RWPE2 (cell line): ENCODE data around the gene STAM.

ENCODE experiments used
- ATAC-seq: fragments of 200-7000 bp; cut with Tn5 transposase; 3 replicates; pipeline ENCODE4 v1.9.1; 2021; ENCODE audit warnings: low read depth
- DNase-seq: peaks from one replicate; pipeline ENCODE4 v3.0.0-alpha.2; 2020; ENCODE audit warnings: low spot score
- H3K27ac ChIP-seq: fragments of 450-650 bp; 2 replicates; pipeline ENCODE4 v1.5.1; 2017; ENCODE audit warnings: mild to moderate bottlenecking; ENCODE audit not compliant: poor library complexity, severe bottlenecking
- H3K27me3 ChIP-seq: fragments of 250-450 bp; sonication (Bioruptor Pico); 2 replicates; pipeline ENCODE4 v1.5.1; 2021; ENCODE audit warnings: mild to moderate bottlenecking, moderate library complexity; ENCODE audit not compliant: insufficient read depth, poor library complexity, severe bottlenecking
- H3K36me3 ChIP-seq: fragments of 250-450 bp; sonication (Bioruptor Pico); 2 replicates; pipeline ENCODE4 v1.5.1; 2020; ENCODE audit warnings: low read depth, mild to moderate bottlenecking, moderate library complexity
- H3K4me1 ChIP-seq: fragments of 250-450 bp; sonication (Bioruptor Pico); 2 replicates; pipeline ENCODE4 v1.5.1; 2021; ENCODE audit warnings: mild to moderate bottlenecking, moderate library complexity; ENCODE audit not compliant: insufficient read depth, poor library complexity, severe bottlenecking
- H3K4me3 ChIP-seq: fragments of 250-450 bp; sonication (Bioruptor Pico); 2 replicates; pipeline ENCODE4 v1.5.1; 2021; ENCODE audit warnings: mild to moderate bottlenecking, moderate library complexity; ENCODE audit not compliant: severe bottlenecking
- H3K9me3 ChIP-seq: fragments of 250-450 bp; sonication (Bioruptor Pico); 2 replicates; pipeline ENCODE4 v1.5.1; 2021; ENCODE audit warnings: mild to moderate bottlenecking, moderate library complexity; ENCODE audit not compliant: severe bottlenecking
- TF ChIP-seq, protein P1 (sequence below): fragments of 450-650 bp; IDR thresholded peaks from one replicate; pipeline ENCODE4 v1.5.1; 2017; ENCODE audit warnings: mild to moderate bottlenecking, moderate library complexity; ENCODE audit not compliant: poor library complexity, severe bottlenecking

The STAM gene

DNA sequence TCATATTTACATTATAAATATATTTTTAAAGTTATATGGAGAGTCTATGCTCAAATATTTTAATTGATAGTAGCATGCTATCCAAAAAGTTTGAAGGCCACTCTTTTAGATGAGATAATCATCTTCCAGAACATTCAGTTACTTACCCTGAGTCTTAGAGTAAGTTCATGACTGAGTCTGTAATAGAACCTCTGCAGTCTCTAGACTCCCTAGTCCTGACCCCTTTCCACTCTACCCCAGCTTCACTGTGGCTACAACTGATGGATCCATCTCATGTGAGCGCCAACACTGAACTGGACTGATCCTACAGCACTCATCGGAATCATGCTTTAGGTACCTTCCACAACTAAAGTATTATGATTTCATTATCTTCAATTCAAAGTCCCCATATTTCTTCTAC is 36.9 kb upstream of the STAM start:
- Histone ChIP-seq H3K9me3 (no peaks in the 10 kb centered on the region), H3K4me1 (no peaks in the 10 kb centered on the region), H3K27me3 (no peaks in the 10 kb centered on the region), H3K4me3 (no peak overlapping the region), H3K27ac (no peak overlapping the region), H3K36me3 (peaks cover 8% of the 10 kb centered on the region)
- TF ChIP-seq, protein P1, sequence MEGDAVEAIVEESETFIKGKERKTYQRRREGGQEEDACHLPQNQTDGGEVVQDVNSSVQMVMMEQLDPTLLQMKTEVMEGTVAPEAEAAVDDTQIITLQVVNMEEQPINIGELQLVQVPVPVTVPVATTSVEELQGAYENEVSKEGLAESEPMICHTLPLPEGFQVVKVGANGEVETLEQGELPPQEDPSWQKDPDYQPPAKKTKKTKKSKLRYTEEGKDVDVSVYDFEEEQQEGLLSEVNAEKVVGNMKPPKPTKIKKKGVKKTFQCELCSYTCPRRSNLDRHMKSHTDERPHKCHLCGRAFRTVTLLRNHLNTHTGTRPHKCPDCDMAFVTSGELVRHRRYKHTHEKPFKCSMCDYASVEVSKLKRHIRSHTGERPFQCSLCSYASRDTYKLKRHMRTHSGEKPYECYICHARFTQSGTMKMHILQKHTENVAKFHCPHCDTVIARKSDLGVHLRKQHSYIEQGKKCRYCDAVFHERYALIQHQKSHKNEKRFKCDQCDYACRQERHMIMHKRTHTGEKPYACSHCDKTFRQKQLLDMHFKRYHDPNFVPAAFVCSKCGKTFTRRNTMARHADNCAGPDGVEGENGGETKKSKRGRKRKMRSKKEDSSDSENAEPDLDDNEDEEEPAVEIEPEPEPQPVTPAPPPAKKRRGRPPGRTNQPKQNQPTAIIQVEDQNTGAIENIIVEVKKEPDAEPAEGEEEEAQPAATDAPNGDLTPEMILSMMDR, result no peak
- no peak for DNase-seq
- ATAC-seq, result no peak

DNA sequence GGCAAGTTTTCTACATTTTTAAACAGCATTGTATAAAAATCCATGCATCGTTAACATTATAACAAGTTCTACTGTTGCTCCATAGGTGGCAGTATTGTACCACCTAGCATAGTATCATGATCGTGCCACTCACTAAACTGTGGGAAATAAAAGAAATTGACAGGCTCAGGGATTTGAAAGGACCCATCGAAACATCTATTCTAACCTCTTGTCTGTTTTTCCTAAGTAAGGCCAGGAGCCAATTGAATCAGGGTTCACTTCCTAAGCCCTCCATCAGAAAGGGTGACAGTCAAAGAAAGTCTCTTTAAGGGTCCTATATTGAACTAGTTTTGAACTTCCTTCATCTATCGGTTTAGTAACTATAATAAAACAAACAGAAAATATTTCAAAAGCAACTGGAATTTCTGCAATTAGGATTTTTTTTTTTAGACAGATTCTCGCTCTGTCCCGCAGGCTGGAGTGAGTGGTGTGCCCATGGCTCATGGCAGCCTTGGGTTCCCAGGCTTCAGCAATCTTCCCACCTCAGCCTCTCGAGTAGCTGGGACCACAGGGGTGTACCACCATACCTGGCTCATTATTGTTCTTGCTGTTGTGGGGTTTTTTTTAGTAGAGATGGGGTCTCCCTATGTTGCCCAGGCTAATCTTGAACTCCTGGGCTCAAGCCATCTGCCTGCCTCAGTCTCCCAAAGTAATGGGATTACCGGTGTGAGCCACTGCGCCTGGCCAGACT is 36.2 kb upstream of the STAM start:
- ATAC-seq (peak; percentile 76), DNase-seq (no peak)
- no peaks in the 10 kb centered on the region for H3K27me3 ChIP-seq
- no peaks in the 10 kb centered on the region for H3K9me3 ChIP-seq
- no peaks in the 10 kb centered on the region for H3K4me1 ChIP-seq
- H3K36me3 ChIP-seq, result peaks cover 8% of the 10 kb centered on the region
- H3K4me3 ChIP-seq, result no peak overlapping the region
- TF ChIP-seq, protein P1, result peak; percentile 93
- H3K27ac ChIP-seq, result no peak overlapping the region

DNA sequence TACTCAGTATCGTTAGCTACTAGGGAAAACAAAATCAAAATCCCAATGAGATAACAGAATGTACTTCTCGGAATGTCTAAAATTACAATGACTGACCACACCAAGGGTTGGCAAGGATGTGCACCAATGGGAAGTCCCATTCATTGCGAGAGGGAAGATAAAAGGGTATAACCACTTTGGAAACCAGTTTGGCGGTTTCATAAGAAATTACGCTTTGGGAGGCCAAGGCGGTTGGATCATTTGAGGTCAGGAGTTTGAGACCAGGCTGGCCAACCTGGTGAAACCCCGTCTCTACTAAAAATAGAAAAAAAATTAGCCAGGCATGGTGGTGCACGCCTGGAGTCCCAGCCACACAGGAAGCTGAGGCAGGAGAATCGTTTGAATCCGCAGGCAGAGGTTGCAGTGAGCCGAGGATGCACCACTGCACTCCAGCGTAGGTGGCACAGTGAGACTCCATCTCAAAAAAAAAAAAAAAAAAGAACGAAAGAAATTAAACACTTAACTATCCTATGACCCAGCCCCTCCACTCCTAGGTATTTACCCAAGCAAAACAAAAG is 34.4 kb upstream of the STAM start:
- DNase-seq (no peak), ATAC-seq (no peak)
- no peaks in the 10 kb centered on the region for H3K27me3 ChIP-seq
- H3K4me1 ChIP-seq, result peaks cover 5% of the 10 kb centered on the region
- H3K4me3 ChIP-seq, result no peak overlapping the region
- no peak overlapping the region for H3K27ac ChIP-seq
- TF ChIP-seq, protein P1, result no peak
- no peaks in the 10 kb centered on the region; the same call in 1 of the 2 replicates for H3K36me3 ChIP-seq
- H3K9me3 ChIP-seq, result no peaks in the 10 kb centered on the region

DNA sequence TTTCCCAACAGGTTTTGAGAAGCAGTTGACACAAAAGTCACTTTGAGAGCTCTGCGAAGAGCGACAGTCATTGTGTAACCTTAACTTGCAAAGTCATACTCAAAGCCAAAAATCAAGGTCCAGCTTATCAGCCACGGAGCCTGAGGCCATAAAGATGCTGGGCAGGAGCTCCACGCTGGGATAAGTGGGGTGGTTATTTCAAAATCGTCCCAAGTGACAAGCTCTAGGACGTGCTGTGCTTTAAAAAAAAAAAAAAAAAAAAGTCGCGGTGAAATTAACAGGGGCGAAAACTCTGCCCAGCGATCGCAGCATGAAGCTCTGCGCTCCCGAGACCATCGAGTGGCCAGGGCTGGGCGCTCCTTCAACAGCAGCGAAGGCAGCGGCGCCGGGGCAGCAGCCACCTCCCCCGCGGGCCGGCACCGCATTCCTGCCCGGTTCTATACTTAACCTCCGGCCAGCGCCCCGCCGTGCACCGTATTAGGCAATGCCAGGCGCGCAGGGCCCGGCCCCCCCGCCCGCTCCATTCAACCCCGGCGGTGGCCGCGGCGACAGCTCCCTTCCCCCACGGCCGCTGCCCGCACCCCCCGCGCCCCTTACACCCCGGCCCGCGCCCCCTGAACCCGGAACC is 27.4 kb upstream of the STAM start:
- TF ChIP-seq, protein P1, result no peak
- H3K4me3 ChIP-seq, result peak overlapping the region; percentile 79
- no peaks in the 10 kb centered on the region for H3K27me3 ChIP-seq
- peaks cover 9% of the 10 kb centered on the region for H3K36me3 ChIP-seq
- H3K27ac ChIP-seq, result peak overlapping the region; percentile 77
- ATAC-seq (peak; percentile 67), DNase-seq (peak; percentile 76)
- no peaks in the 10 kb centered on the region for H3K9me3 ChIP-seq
- H3K4me1 ChIP-seq, result peaks cover 5% of the 10 kb centered on the region
